Adrenal gland (tissue), 5 donors: ENCODE data around the gene DOCK3.

Source experiments
- CTCF ChIP-seq, 6 experiments: fragments of 450-650 bp in 4 of 6; fragments of 200-600 bp in 2 of 6; sonication (generic) in 1 of 6; IDR thresholded peaks; 1 replicate in 5 of 6; 2 replicates in 1 of 6; pipeline versions ENCODE4 v1.5.1 to v1.8.0; 2016 to 2021; ENCODE audit warnings: antibody characterized with exemption in 6 of 6, mild to moderate bottlenecking in 2 of 6, moderate library complexity in 1 of 6
- POLR2A ChIP-seq, 2 donors: fragments of 450-650 bp; IDR thresholded peaks; one replicate each; pipeline ENCODE4 v1.6.1; 2017; ENCODE audit warnings: antibody characterized with exemption in 2 of 2, mild to moderate bottlenecking in 2 of 2, moderate library complexity in 1 of 2
- donor health status: DM: no; HTN: no; CAD: no.

- no peak for TF ChIP-seq CTCF (IDR thresholded peaks at IDR 0.05)
- TF ChIP-seq POLR2A (IDR thresholded peaks at IDR 0.05), result no peak
These were observed 210.5 kb downstream of the DOCK3 start for GRCh38 chr3:50885070-50885850.
